Measurements from ENCODE around the gene C1QTNF8.
"Not testable (repeated sequence)": the region's sequence is repeated elsewhere in the genome, so short reads cannot be mapped to it uniquely, and the experiment has no call there.

The C1QTNF8 gene

DNA sequence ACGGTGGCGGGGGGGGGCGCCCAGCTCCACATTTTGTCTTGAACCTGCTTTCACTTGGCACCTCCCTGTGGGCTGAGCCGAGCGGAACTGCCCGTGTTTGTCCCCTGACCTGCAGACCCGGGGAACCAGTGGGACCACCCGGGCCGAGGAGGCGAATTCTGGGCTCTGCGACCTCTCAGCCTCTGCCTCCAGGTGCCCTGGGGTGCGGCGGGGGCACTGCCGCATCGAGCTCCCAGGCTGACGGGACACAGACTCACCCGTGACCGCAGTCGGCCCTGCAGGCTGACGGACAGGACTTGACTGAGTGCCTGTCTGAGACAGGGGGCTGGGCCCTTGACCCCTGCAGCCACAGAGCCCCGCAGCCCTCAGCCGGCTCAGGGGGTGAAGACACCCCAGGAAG, 11.1 kb upstream of the C1QTNF8 start:
- DNase-seq: no peak

DNA sequence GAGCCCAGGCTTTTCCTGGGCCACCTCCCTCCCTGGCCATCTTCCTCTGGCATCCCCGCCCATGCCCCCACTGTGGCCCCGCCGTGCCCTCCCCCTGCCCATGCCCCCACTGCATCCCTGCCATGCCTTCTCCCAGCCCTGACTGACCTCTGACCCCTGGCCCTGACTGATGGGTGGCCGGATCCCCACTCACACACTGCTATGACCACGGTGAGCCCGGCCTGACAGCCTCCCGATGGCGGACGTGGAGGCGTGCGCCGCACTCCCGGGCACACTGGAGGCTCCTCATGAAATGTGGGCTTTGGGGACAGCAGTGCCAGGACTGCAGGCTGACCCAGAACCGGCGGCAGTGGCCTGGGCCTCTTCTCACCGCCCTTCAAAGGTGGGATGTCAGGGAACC, 10.6 kb upstream of the C1QTNF8 start:
- DNase-seq: no peak

- DNase-seq: peak; percentile 90
These were observed 10.0 kb upstream of the C1QTNF8 start for GRCh38 chr16:1105888-1106620.

GRCh38 chr16:1103636-1103980, 7.6 kb upstream of the C1QTNF8 start:
- no peak for DNase-seq

DNA sequence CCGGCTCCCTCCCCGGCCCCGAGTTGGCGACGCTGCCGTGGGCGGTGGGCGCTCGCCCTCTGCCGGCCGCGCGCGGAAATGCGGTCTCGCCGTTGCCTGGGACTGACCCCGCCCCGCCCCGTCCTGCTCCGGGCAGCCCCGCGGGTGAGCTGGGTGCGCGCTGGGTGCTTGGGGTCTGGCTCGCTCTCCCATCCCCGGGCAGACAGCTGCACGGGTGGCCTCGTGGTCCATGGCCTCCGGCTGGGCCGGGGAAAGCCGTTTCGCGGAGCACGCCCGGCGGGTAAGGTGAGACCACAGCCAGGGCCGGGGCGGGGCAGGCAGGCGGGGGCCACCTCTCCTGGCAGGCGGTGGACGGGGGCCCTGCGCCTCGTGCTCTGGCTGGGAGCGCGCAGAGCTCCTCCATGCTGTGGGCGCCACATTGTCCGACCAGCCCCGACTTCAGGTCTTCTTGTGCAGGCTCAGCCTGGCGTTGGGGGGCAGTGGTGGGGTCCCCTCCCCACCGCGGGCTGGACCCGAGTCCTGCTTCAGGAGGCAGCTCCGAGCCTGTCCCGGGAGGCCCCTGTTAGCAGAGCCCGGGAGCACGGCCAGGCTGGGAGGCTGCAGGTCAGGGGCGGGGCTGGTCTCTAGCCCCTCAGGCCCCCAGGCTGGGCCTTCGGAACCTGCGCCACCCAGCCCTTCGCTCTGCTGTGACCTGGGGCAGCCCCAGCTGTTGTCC, 7.0 kb upstream of the C1QTNF8 start:
- peak; percentile 75 for DNase-seq

DNA sequence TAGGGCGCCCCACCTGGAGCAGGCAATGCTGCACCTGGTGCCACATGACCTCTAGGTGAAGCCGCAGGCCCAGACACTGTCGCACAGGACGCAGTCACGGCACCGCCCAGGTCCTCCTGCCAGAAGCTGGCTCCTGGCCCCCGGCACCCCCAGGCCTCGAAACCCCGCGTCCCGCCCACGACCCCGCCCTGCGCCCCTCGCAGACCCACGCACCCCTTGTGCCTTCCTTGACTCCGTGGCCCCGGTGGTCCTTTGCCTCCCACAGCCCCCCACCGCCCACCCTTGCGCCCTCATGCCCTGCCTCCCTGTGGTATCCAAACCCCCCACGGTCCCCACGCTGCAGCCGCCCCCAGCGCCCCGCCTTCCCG, 6.3 kb upstream of the C1QTNF8 start:
- DNase-seq: no peak

DNA sequence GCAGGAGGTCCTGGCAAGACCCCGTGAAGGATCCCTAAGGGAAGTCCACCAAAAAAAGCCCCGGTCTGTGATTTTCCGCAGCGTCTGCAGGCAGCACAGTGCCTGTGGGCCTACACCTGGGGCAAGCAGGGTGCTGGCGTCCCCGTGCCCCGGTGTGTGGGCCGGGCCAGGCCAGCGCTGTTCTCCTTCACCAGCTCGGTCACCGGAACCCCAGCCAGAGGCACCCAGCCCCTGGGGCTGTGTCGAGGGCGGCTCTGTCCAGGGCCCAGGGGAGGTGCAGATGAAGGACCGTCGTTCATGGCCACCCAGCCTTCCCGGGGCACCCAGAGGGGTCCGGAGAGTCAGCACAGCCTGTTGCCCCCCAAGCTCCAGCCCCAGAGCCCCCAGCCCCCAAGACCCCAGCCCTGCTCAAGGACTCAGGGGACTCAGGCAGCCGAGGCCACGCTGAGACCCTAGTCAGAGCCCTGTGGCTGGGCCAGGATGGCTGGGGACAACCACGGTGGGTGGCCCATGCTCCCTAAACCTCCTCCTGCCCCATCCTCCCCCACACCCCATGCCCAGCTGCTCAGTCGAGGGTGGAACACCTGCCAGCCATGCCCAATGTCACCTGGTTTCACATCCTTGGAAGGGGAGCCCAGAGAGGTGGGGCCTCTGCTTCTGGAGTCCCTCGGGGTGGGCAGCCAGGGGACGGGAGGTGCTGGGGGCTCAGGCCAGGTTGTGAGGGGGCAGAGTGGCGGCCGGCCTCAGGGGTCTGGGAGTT, 5.7 kb upstream of the C1QTNF8 start:
- DNase-seq: no peak

GRCh38 chr16:1101133-1101532, 5.1 kb upstream of the C1QTNF8 start:
- DNase-seq: no peak

DNA sequence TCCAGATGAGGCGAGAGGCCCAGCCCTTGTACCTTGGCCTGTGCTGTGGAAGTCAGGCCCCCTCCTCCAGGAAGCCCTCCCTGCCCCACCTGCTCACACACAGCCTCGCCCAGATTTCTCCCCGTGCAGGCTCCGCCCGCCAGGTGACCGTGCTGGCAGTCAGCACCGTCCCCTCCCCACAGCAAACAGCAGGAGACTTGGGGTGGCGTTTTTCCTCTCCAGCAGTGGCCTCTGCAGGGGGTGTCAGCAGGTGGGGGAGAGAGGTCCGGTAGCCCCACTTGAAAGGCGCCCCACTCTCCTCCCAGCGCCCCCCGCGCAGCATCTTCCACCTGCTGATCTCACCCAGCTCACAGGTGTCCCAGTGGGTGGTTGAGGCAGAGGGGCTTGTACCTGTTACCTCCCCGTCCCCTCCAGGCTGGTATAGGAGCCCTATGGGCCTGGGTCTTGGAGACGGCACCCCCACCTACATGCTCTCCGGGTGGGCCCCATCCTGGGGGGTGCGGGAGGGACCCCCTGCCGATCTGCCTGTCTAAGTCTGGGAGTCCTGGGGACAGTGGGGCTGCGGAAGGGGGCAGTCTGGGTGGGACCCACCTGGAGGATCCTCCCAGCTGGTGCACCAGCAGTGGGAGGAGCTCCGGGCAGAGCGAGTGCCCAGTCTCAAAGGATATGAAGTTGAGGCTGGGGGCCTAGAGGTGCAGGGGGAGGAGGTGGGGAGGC, 4.2 kb upstream of the C1QTNF8 start:
- DNase-seq: no peak

DNA sequence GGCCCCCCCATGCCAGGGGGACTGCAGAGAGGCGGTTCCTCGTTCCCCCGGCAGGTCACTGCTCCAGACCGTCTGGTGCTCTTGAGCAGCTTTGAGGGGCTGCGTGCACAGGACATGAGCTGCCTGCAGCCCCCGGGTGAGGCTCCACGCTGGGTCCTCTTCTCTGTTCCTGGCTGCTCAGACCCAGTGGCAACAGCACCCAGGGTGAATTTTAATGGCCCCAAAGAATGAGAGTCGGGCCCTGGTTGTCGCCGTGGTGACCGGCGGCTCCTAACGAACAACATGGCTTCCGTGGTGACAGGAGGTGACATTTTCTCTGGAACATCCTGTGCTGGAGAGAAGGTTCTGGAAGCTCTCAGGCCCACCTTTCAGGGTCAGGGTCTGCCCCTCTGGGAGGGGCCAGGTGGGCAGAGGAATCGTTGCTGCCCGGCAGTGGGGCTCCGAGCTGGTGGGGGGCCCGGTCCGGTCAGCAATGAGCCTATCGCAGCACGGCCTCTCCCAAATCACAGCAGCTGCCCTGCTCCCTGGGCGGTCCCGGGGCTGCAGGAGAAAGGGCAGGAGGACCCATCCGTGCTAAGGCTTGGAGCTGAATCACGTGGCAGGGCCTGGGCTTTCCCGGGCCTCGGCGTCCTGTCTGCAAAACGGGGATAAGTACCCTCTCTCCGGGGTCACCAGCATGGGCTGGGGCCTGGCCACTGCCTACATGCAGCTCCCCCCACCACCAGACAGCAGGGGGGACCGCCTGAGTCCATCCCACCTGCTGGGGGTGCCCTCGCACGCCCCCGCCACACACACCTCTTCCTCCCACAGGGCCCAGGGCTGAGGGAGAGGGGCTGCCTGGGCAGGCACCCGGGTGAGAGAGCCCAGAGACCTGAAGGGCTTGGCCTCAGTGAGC, 3.4 kb upstream of the C1QTNF8 start:
- DNase-seq: no peak

- peak; percentile 86 for DNase-seq
These were observed 2.4 kb upstream of the C1QTNF8 start for GRCh38 chr16:1098266-1098991.

DNA sequence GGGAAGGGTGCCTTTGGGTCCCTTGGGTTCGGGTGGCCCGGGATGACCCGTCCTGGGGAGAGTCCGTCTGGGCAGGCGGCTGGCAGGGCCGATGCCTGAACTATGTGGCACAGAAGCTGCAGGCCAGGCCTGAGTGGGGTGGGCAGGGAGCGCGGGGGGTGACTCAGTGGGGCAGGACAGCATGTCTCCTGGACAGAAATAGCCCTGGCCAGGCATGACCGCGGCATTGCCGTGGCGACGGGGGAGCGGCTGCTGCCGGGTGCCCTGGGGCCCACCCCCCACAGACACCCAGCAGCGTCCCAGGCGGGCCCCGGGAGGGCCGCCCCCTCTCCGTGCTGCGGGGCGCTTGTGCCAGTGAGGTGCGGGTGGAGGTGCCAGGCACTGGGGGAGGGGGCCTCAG, 1.8 kb upstream of the C1QTNF8 start:
- no peak for DNase-seq

DNA sequence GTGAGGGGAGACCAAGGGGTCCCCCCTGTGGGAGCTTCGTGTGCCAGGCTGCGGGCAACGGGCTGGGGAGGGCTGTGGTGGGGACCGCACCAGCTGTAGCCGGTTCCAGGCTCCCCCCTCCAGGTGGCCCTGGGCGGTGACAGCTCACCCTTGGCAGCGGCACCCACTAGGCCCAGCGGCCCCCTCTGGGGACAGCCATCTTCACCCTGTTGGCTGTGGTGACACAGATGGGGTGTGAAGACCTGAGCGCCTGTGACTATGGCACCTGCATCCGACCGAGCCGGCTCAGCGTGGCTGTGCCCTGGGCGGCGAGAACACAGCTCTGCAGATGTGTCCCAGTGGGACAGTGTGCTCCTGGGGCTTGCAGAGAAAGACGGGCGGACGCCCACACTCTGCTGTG, 1.1 kb upstream of the C1QTNF8 start:
- DNase-seq: no peak

DNA sequence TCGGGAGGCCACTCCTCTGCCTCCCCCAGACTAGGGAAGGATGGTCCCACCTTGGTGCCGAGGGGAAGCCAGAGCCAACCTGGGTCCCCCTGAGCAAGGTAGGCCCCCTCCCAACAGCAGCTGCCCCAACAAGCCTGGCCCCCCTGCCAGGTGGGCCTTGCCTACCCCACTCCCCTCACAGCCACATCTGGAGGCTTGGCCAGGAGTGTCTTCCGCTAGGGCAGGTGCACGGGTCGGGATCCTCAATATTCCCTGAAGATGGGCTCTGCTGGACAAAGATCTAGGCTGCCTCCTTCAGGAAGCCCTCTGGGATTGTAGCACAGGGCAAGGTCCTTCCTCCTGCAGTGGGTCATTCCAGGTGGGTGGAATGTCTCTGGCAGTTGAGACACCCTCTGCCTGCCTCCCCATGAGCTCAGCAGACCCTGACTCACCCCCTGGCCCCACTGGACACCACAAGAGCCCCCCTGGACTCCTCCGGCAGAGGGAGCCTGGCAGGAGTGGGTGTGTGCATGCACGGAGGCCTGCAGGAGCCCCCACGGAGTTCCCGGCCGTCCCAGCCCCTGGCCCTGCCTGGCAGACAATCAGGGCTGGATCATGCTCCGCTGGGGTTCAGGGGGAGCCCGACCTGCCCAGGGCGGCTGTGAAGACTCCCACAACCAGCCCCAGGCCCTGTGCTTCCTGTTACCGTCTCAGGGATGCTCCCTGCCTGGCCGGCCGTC, 435 bp downstream of the C1QTNF8 start:
- DNase-seq: no peak

DNA sequence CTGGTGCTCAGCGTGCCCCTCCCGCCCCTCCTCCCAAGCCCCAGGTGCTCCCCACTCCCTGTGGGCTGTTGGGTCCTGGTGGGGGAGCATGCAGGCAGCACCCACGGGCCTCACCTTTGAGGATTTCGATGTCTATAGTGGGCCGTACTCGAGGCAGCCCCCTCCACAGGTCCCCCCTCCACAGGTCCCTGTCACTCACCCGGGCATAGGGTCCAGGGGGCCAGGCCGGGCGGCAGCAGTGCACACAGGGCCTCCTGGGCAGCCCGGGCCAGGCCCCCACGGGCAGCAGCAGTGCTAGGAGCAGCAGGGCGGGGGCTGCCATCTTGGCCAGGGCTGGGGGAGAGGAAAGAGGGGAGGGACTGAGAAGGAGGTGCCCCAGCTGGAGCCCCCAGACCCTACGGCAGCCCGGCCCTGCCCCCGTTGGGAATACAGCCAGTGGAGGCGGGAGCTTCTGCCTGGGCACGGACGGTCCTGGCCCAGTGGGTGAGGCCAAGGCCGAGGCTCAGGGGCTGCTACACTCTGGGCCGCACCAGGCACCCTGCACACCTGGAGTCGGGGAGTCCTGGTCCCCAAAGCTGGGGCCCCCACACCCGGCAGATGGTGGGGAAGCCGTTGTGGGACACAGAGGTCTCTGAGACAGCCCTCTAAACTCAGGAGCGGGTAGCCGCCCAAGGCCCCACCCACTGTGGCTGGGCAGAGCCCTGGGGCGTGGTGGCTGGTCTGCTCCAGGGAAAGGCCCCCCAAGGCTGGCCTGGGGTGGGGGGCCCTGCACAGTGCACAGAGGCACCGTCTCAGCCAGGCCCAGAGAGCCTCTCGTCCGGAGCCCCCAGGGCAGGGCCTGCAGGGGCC, 1.2 kb downstream of the C1QTNF8 start:
- DNase-seq: no peak

DNA sequence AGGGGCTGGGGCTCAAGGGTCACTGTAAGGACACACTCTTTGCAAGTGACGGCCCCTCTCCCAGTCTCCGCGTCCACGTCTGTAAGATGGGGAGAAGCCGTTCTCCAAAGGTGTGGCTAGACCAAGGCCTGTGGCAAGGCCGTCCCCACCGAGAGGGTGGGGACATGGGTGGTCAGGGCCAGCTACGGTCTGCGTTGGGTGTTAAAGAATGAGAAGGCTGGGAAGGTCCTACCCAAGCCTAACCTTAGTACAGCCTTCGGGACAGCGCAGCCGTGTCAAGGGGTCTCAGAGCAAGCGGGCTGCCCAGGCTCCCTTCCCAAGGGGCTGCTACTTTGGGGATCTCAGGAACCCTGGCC, 1.9 kb downstream of the C1QTNF8 start:
- no peak for DNase-seq

DNA sequence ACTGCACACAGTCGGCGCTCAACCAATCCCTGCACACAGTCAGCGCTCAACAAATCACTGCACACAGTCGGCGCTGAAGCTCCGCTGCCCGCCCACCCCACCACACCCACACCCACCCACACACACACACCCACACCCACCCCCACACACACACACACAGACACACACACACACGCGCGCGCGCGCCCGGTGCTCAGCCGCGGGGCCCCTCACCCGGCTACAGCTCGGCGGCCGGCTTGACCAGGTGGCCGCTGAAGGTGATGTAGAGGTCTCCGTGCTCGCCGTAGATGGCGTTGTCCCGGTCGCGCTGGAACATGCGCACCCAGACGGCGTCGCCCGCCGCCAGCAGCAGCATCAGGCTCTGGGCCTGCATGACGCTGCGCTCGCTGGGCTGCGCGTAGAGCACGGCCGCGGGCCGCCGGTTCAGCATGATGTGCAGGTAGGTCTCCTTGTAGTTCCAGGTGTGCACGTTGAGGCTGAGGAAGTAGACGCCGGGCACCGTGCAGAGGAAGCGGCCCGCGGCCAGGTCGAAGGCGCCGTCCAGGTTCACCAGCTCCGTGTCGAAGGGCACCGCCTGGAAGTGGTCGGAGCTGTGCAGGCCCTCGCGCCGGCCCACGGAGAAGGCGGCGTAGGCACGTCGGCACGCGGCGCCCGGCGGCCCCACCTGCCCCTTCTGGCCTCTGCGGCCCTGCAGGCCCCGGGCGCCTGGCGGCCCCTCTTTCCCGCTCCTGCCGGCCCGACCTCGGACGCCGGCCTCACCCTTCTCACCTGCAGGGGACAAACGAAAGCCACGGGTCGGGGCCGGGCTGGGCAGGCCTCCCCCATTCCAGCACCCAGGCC, 2.5 kb downstream of the C1QTNF8 start:
- DNase-seq: peak; percentile 57

DNA sequence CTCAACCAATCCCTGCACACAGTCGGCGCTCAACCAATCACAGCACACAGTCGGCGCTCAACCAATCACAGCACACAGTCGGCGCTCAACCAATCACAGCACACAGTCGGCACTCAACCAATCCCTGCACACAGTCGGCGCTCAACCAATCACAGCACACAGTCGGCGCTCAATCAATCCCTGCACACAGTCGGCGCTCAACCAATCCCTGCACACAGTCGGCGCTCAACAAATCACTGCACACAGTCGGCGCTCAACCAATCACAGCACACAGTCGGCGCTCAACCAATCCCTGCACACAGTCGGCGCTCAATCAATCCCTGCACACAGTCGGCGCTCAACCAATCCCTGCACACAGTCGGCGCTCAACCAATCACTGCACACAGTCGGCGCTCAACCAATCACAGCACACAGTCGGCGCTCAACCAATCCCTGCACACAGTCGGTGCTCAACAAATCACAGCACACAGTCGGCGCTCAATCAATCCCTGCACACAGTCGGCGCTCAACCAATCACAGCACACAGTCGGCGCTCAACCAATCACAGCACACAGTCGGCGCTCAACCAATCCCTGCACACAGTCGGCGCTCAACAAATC, 3.3 kb downstream of the C1QTNF8 start:
- DNase-seq: not testable (repeated sequence)

Measured in eye (tissue), 1 donor.